Stimulated activated CD4-positive, alpha-beta T cell treated with anti-CD3 and anti-CD28 coated beads, Interleukin-12 subunit alpha, Interleukin-12 subunit beta, amount 100 ng/mL, for 24 hours (primary cell): ENCODE results near the gene TASP1.
"Not testable (repeated sequence)": the region's sequence is repeated elsewhere in the genome, so short reads cannot be mapped to it uniquely, and the experiment has no call there.

Experiments used
- DNase-seq, 2 experiments: peaks; one replicate each; pipeline ENCODE4 v3.0.0-alpha.2; 2020; ENCODE audit warnings: low read depth in 2 of 2

Gene TASP1

GRCh38 chr20:13401596-13401995 is 237.1 kb downstream of the TASP1 start:
- no peak for DNase-seq

- DNase-seq, result no peak
Measured at GRCh38 chr20:13400453-13400852, 238.3 kb downstream of the TASP1 start.

GRCh38 chr20:13397300-13397724 is 241.4 kb downstream of the TASP1 start:
- no peak for DNase-seq

GRCh38 chr20:13396826-13397225 is 241.9 kb downstream of the TASP1 start:
- no peak for DNase-seq

- DNase-seq, result no peak
Measured at GRCh38 chr20:13396022-13396421, 242.7 kb downstream of the TASP1 start.

GRCh38 chr20:13395232-13395631 is 243.5 kb downstream of the TASP1 start:
- no peak for DNase-seq

- no peak for DNase-seq
Measured at GRCh38 chr20:13392391-13392790, 246.3 kb downstream of the TASP1 start.

- no peak for DNase-seq
Measured at GRCh38 chr20:13389115-13389514, 249.6 kb downstream of the TASP1 start.

- no peak for DNase-seq
Measured at GRCh38 chr20:13384132-13384531, 254.6 kb downstream of the TASP1 start.

GRCh38 chr20:13382786-13383185 is 255.9 kb downstream of the TASP1 start:
- no peak for DNase-seq

GRCh38 chr20:13380497-13381229 is 258.1 kb downstream of the TASP1 start:
- DNase-seq, result not testable (repeated sequence)

GRCh38 chr20:13373400-13373799 is 265.3 kb downstream of the TASP1 start:
- no peak for DNase-seq

- no peak for DNase-seq
Measured at GRCh38 chr20:13364278-13365170, 274.2 kb downstream of the TASP1 start.

GRCh38 chr20:13363473-13363872 is 275.3 kb downstream of the TASP1 start:
- DNase-seq, result no peak

GRCh38 chr20:13362165-13362564 is 276.6 kb downstream of the TASP1 start:
- DNase-seq, result not testable (repeated sequence)

- not testable (repeated sequence) for DNase-seq
Measured at GRCh38 chr20:13358936-13359335, 279.8 kb downstream of the TASP1 start.

- not testable (repeated sequence) for DNase-seq
Measured at GRCh38 chr20:13357782-13358181, 280.9 kb downstream of the TASP1 start.

GRCh38 chr20:13356591-13356990 is 282.1 kb downstream of the TASP1 start:
- DNase-seq, result no peak

- no peak for DNase-seq
Measured at GRCh38 chr20:13355941-13356486, 282.7 kb downstream of the TASP1 start.

GRCh38 chr20:13355411-13355810 is 283.3 kb downstream of the TASP1 start:
- DNase-seq, result no peak

- no peak for DNase-seq
Measured at GRCh38 chr20:13353261-13353945, 285.3 kb downstream of the TASP1 start.

GRCh38 chr20:13349235-13349604 is 289.5 kb downstream of the TASP1 start:
- DNase-seq, result no peak
